ENCODE measurements around the gene CDKN1C.

The CDKN1C gene

DNA sequence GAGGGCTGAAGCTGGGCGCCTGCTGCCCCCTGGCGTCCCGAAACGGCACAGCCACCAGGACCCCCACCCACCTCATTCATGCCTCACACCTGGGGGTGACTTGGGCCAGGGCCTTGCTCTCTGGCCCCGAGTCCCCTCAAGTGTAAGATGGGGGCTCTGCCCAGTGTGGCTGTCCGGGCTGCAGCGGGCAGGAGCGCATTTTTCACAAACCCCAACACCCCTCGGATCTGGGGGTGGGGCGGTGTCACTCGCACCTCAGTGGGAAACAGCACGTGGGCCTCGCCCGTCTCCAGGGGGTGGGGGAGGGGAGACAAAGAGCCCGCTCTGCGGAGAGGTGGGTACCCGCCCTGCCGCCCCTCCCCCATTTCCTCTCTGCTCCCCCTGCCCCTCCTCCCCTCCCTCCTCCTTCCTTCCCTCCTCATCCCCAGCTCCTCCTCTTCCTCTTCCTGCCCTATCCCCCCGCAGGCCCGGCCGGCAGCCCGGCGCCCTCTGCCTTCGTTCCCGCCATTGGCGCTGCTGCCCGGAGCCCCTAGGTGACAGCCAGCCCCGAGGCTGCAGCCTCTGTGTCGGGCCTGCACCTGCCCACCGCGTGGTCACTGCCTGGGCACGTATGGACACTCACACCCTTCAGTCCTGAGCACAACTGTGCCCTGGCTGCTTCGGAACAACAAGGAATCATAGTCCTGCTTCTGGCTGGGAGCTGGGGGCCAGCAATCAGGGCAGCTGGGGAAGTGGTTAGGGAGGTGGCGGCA lies 6.8 kb upstream of the CDKN1C start:
- no peak for DNase-seq (ENCODE audit: extremely low read depth, low read depth)
- TF ChIP-seq CTCF (IDR thresholded peaks at IDR 0.05; ENCODE audit: low read depth, low read length, missing control alignments), result peak; percentile 92
- H3K4me3 ChIP-seq (replicated peaks; ENCODE audit: low read depth, low read length), result peak overlapping the region; percentile 52

- peak; percentile 27 for TF ChIP-seq CTCF (IDR thresholded peaks at IDR 0.05; ENCODE audit: low read depth, low read length, missing control alignments)
- H3K4me3 ChIP-seq (replicated peaks; ENCODE audit: low read depth, low read length), result peak overlapping the region; percentile 52; the same call in 1 of the 2 replicates
- DNase-seq (ENCODE audit: extremely low read depth, low read depth), result no peak
Observed at GRCh38 chr11:2891326-2892214, 6.0 kb upstream of the CDKN1C start.

DNA sequence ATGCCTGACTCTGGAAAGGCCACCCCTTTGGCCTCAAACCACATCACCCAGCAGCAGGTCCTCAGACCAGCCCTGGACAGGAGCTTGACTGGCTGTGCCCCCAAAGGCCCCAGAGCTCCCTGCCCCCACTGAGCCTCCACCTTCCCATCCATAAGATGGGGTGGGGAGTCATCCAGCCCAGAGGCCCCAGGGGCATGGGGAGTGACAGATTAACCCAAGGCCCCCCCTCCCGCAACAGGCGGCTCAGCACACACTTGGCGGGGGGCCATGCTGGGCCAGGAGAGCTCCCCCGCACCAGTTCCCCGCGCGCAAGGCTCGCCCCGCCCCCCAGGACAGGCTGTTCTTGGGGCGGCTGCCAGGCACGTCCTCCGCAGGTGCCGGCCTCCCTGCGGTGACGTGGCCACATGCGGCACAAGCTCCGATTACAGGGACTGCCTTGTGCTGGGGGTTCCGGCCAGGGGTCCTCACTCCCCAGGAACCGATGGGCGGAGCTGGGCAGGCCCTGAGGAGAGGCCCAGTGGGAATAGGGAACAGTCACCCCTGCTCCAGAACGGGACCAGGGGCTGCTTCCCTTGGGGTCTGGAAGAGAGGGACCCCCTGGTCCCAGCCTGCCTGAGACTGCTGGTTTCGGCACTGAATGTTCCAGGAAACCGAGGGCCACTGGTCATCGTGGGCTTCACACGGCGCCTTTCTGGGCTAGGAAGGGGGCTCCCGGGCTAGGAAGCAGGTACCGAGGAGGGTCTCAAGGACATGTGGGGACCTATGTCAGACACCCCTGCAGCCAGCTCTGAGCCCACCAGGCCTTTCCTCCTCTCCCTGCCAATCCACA lies 5.1 kb upstream of the CDKN1C start:
- H3K4me3 ChIP-seq (replicated peaks; ENCODE audit: low read depth, low read length), result no peak overlapping the region
- TF ChIP-seq CTCF (IDR thresholded peaks at IDR 0.05; ENCODE audit: low read depth, low read length, missing control alignments), result no peak
- no peak for DNase-seq (ENCODE audit: extremely low read depth, low read depth)

DNA sequence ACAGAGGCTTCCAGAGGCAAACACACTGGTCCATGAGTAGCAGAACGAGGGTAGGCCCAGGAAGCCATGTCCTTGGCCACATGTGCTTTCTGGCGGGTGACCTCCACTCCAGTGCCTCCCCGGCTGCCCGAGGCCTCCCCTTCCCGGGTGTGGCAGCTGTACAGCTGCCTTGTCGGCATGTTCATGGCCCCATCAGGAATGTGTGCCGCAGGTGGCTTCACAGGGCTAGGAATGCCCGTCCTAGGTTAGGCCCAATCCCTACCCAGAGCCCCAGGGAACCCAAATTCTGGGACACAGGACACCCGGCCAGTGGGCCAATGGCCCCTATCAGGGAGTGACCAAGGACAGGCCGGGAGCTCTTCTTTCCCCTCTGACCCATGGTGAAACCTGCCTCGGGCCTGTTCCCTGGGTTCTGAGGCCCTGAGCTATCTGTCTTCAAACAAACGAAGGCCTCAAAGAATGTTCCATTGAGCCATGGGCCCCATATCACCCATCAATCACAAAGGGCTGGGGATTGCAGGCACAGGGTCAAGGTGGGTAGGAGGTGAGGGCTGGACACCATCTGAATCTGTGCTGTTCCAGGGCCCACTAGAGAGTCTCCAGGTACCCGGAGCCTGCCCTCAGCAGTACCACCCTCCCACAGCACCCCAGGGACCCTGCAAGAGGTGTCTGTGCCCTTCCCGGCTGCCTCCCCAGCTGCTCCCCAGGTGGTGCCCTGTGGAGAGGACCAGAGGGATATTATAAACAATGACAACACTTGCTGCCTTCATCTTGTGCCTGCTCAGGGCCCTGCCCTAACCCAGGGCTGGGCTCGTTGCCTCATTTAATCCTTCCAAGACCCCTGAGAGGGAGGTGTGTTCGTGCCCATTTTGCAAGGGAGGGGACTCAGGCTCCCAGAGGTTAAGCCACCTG lies 4.0 kb upstream of the CDKN1C start:
- TF ChIP-seq CTCF (IDR thresholded peaks at IDR 0.05; ENCODE audit: low read depth, low read length, missing control alignments), result no peak
- no peak for DNase-seq (ENCODE audit: extremely low read depth, low read depth)
- H3K4me3 ChIP-seq (replicated peaks; ENCODE audit: low read depth, low read length), result no peak overlapping the region

DNA sequence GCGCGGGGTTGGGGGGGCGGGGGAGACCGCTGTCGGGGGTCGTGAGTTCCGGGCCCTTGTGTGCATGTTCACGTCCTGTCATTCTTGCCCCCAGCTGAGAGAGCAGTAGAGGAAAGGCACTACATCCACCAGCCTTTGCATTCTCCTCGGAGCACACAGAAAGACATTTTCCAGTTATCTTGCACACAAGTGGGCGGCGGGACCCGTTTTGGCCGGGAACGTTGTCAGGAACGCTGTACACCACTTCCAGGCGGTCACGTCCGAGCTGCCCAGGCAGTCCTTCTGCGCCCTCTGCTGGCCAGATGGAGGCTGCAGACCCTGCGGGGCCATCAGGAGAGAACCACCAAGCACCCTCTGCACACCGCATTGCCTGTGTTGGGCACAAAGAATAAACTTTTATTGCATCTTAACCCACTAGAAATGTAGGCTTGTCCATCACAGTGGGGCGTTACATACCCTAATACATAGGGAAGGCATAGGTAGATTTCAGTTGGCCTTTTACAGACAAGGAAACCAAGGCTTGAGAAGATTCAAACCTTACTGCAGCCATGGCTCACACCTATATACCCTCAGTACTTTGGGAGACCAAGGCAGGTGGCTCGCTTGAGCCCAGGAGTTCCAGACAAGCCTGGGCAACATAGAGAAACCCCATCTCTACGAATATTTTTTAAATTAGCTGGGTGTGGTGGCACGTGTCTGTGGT lies 2.8 kb upstream of the CDKN1C start:
- H3K4me3 ChIP-seq (replicated peaks; ENCODE audit: low read depth, low read length), result no peak overlapping the region
- TF ChIP-seq CTCF (IDR thresholded peaks at IDR 0.05; ENCODE audit: low read depth, low read length, missing control alignments), result peak; percentile 98

More for the DNA sequence above, 2.8 kb upstream of the CDKN1C start:
- DNase-seq (ENCODE audit: extremely low read depth, low read depth), result no peak
